ENCODE results near the gene ADAM17.
"Not testable (repeated sequence)": the region's sequence is repeated elsewhere in the genome, so short reads cannot be mapped to it uniquely, and the experiment has no call there.

The ADAM17 gene

DNA sequence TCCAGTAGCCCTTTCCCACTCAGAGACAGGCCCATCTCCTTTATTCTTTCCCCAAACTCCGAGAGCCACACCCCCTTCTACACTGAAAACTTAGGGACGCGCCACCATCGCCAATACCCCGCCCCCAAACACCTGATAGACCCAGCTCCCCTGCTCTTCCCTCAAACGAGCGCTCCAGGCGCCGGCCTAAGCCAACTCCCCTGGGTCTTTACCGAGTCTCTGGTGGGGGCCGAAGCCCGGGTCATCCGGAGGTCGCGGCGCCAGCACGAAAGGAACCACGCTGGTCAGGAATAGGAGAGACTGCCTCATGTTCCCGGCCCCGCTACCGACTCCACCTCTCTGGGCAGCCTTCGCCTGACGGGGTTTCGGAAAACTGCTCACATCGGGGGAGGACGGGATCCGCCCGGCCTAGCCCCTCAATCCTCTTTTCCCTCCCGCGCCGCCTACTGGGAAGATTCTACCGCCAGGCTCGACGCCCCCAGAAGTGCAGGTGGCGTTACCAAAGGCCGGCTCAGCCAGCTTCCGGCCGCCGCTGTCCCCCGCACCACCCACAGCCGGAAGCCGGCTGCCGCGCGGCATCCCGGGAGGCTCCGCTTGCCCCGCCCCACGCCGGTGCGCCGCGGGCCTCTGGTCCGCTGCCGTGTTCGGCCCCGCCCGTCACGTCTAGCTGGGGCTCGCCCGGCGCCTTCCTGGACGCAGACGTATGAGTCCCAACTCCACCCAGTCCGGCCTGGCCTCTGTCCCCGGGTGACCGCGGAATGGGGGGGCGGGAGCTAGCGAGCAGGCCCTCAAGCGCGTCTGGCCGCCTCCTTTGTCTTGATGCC lies at the start of gene ADAM17:
TSS of gene ADAM17 (minus strand) at position 534 of the 824 bp plus-strand sequence. CDS start at position 309, 225 bp downstream.
- peak; percentile 97 for DNase-seq
- in situ Hi-C loops (cut with HindIII; ENCODE audit: low pct_ligation_motif_present, low pct_unique_long_range_greater_than_20kb, low sequenced_read_pairs), result no loop called here

DNA sequence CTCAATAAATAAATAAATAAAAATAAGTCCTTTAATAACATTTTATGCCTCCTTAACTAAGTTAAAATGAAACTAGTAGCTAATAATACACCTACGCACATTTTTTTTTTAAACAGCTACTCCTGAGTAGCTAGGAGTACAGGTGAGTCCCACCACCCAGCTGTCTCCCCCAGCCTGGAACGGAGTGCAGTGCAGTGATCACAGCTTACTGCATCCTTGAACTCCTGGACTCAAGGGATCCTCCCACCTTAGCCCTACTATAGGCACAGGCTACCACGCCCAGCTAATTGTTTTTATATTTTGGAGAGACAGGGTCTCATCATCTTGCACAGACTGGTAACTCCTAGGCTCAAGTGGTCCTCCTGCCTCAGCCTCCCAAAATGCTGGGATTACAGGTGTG lies 46.8 kb upstream of the ADAM17 start:
- DNase-seq, result no peak
- in situ Hi-C loops (cut with HindIII; ENCODE audit: low pct_ligation_motif_present, low pct_unique_long_range_greater_than_20kb, low sequenced_read_pairs), result no loop called here

DNA sequence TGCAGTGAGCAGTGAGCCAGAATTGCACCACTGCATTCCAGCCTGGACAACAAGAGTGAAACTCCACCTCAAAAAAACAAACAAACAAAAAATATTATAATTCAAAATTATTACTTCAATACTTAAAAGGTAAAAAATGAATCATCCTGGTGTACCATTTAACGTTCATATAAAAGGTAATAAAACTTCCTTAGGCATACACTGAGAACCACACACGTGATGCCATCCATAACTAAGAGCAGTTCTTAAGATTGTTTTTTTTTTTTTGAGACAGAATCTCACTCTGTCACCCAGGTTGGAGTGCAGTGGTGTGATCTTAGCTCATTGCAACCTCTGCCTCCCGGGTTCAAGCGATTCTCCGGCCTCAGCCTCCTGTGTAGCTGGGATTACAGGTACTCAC lies 45.8 kb upstream of the ADAM17 start:
- in situ Hi-C loops (cut with HindIII; ENCODE audit: low pct_ligation_motif_present, low pct_unique_long_range_greater_than_20kb, low sequenced_read_pairs), result no loop called here
- no peak for DNase-seq

DNA sequence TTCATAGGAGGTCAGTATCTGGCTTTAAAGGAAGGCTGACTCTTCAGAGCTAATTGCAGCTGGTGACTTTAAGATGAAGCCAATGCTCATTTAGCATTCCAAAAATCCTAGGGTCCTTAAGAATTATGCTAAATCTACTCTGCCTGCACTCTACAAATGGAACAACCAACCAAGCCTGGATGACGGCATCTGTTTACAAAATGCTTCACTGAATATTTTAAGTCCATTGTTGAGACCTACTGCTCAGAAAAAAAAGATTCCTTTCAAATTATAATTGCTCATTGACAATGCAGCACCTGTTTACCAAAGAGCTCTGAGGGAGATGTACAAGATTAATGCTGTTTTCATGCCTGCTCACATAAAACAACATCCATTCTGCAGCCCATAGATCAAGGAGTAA lies 43.8 kb upstream of the ADAM17 start:
- in situ Hi-C loops (cut with HindIII; ENCODE audit: low pct_ligation_motif_present, low pct_unique_long_range_greater_than_20kb, low sequenced_read_pairs), result no loop called here

DNA sequence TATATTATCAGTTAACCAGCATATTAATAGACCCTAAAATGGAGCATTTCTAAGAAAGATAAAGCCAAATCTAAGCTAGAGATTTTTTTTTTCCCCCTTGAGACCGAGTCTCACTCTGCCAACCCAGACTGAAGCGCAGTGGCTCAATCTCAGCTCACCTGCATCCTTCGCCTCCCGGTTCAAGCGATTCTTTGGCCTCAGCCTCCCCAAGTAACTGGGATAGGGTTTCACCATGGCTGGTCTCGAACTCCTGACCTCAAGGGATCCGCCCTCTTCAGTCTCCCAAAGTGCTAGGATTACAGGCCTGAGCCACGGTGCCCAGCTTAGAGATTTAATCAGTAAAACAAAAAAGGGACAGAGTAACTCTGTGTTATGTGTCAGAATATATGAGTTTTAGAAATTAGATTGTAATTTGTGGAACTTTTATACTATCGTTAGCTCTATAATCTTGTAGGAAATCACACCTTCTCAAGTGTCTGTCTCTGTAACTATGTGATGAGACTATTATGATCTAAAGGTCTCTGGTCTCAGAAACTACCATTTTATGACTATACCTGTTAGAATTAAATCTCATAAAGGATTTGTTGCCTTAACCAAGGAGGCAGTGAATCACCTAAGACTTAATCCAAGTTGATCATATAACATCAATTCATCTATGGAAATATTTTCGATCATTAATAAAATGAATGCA lies 41.1 kb upstream of the ADAM17 start:
- in situ Hi-C loops (cut with HindIII; ENCODE audit: low pct_ligation_motif_present, low pct_unique_long_range_greater_than_20kb, low sequenced_read_pairs), result no loop called here
- no peak for DNase-seq

More for the DNA sequence above, 43.8 kb upstream of the ADAM17 start:
- DNase-seq, result no peak

DNA sequence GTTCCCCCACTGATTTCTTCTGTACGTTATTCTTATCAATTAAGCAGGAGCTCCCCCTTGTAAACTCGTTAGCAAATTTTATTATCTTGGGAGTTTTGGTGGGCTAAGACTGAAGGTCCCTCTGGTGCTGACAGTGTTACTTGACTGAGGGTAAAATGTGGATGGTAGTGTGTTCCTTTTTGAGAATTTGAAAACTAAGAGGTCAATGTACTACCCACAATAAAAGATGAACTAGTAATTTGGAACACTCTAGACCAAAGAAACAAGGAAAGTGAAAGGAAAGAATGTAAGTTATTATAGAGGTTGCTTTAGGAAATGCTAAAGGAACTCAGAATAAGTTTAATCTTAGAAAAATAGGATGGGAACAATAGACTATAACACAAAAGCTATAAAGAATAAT lies 40.1 kb upstream of the ADAM17 start:
- DNase-seq, result no peak
- in situ Hi-C loops (cut with HindIII; ENCODE audit: low pct_ligation_motif_present, low pct_unique_long_range_greater_than_20kb, low sequenced_read_pairs), result no loop called here

DNA sequence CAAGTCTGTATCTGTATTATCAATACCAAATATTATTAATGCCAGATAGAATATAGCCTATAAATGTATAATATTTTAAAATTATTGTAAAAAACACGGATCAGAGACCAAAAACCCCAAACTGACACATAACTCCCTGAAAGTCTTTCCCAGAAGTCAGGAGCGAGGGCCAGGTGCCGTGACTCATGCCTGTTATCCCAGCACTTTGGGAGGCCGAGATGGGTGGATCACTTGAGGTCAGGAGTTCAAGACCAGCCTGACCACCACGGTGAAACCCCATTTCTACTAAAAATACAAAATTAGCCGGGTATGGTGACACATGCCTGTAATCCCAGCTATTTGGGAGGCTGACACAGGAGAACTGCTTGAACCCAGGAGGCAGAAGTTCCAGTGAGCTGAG lies 39.6 kb upstream of the ADAM17 start:
- in situ Hi-C loops (cut with HindIII; ENCODE audit: low pct_ligation_motif_present, low pct_unique_long_range_greater_than_20kb, low sequenced_read_pairs), result not testable (repeated sequence)
- peak; percentile 49 for DNase-seq

DNA sequence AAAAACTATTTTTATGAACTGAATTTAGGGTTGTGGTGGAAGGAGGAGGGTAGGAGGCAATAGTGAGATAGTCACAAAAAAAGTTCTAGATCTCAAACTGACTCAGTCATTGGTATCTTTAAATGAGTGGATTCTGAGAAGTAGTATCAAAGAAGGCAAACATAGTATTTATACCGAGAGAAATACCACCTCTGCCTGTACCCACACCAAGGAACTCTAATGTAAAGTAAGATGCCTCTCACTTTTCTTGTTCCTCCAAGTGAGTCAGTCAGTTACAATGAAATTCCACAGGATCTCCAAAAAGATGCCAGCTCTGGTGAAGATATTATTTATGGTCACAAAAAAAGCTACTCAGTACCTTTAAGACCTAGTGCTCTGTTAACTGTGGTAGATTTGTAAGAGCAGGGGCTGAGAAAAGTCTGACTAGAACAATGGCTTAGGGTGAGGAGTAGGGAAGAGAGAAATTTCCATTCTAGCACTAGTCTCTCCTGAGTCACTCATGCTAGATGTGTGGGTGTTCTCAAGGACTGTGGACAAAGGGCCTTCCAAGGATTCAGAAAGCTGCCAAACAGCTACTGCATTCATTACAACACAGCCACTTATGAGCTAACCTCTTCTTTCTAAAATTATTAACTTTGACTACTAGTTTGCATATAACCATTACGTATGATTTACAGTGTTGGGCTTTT lies 38.9 kb upstream of the ADAM17 start:
- peak; percentile 82 for DNase-seq
- in situ Hi-C loops (cut with HindIII; ENCODE audit: low pct_ligation_motif_present, low pct_unique_long_range_greater_than_20kb, low sequenced_read_pairs), result no loop called here

DNA sequence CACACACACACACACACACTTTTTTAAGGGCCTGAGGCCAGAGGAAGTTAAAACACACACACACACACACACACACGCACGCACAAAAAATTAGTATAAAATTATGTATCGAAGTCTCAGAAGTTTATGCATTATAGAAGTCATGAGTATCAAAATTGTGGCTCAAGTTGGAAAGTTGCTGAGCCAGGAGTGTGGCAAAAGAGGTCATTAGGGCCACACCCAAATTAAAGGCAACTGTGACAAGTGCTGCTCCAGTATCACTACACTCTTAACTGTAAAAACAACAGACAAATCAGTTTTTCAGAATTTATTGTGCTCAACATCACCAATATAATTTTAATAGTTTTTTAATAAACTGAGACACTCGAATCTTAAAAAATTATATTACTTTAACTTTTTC lies 38.3 kb upstream of the ADAM17 start:
- DNase-seq, result no peak
- in situ Hi-C loops (cut with HindIII; ENCODE audit: low pct_ligation_motif_present, low pct_unique_long_range_greater_than_20kb, low sequenced_read_pairs), result no loop called here

DNA sequence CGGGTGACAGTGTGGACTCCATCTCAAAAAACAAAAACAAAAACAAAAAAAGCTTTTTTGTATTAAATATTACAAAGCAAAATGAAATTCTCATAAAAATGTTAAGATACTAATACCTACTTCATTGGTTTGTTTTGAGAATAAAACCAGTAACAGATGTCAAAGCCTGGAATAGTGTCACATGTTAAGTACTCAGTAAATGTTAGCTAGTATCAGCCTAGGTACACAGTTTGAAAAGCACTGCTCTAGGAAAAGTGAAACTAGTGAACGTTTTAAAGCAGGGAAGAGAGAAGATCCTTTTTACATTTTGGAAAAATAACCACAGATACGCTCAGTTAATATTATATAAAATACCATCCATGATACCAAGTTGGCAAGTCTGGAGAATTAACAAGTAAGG lies 37.1 kb upstream of the ADAM17 start:
- in situ Hi-C loops (cut with HindIII; ENCODE audit: low pct_ligation_motif_present, low pct_unique_long_range_greater_than_20kb, low sequenced_read_pairs), result no loop called here

DNA sequence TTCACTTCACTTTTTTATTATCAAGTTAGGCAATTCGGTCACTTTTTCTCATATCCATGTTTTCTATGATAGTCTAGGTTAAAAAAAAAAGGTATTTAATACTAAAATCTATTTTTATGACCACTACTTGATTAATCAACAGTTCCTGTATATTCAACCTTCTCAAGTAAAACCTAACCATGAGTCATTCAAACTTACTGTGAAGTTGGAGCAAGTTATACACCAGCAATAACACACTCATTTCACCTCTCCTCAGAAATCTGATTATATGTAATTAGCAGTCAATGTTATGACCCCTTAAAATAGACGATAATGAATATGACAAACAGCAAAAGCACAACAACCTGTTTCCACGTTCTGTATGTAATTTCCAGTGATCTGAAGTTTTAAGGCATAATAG lies 35.0 kb upstream of the ADAM17 start:
- in situ Hi-C loops (cut with HindIII; ENCODE audit: low pct_ligation_motif_present, low pct_unique_long_range_greater_than_20kb, low sequenced_read_pairs), result no loop called here
- no peak for DNase-seq

More for the DNA sequence above, 37.1 kb upstream of the ADAM17 start:
- no peak for DNase-seq

DNA sequence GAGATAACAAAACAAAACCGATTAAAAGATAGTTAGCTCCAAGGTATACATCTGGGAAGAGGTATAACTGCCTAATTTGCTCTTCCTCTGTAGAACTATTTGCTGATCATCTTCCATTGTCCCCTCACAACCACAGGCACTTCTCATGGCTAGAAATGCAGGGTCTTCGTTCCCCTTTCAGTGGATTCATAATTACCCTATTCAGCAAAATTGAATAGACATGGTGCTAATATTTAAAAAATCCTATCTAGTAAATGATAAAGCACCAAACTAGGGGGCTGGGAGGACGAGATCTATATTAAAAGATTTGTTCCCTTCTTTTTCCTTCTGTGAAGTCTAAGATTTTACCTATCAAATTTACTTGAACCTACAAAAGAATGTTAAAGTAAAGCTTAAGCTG lies 30.8 kb upstream of the ADAM17 start:
- in situ Hi-C loops (cut with HindIII; ENCODE audit: low pct_ligation_motif_present, low pct_unique_long_range_greater_than_20kb, low sequenced_read_pairs), result no loop called here
- no peak for DNase-seq

DNA sequence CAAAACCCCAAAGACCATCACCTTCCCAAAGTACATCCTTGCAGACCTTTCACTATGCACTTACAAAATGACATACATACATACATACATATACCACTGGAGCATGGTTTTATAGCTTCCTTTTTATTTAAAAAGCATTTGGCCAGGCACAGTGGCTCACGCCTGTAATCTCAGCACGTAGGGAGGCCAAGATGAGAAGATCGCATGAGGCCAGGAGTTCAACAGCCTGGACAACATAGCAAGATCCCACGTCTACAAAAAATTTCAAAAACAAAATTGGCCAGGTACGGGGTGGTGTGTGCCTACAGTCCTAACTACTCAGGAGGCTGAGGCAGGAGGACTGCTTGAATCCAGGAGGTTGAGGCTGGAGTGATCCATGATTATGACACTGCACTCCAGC lies 29.9 kb upstream of the ADAM17 start:
- no peak for DNase-seq
- in situ Hi-C loops (cut with HindIII; ENCODE audit: low pct_ligation_motif_present, low pct_unique_long_range_greater_than_20kb, low sequenced_read_pairs), result no loop called here

DNA sequence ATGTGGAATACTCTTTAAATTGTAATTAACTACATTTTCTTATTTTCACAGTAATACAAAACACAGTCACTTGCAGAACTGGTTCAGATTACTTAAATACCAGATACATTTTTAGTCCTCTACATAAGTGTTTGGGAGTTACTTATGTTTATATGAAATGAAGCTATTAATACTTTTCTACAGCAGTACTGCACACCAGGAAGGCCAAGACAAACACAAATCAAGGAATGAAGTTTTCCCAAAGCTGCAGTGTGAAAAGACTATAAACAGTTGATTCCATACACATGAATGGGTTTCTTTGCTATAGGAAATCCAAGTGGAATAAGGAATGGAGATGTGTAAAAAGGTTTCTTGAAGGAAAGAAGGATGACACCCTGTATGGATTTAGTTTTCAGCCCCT lies 29.3 kb upstream of the ADAM17 start:
- DNase-seq; in situ Hi-C loops (cut with HindIII; ENCODE audit: low pct_ligation_motif_present, low pct_unique_long_range_greater_than_20kb, low sequenced_read_pairs): not testable (repeated sequence)

DNA sequence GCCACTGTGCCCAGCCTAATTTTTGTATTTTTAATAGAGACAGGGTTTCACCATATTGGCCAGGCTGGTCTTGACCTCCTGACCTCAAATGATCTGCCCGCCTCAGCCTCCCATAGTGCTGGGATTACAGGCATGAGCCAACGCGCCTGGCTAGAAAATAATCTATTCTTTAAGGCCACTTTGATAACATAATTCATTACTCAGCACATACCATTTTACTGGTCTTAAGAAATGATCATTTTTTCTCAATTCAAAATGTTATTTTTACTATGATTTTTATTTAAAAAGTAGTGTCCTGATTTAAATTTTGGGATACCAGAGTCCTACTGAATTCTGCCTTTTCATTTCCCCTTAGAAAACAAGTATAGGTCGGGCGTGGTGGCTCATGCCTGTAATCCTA lies 27.0 kb upstream of the ADAM17 start:
- in situ Hi-C loops (cut with HindIII; ENCODE audit: low pct_ligation_motif_present, low pct_unique_long_range_greater_than_20kb, low sequenced_read_pairs), result no loop called here
- DNase-seq, result no peak

DNA sequence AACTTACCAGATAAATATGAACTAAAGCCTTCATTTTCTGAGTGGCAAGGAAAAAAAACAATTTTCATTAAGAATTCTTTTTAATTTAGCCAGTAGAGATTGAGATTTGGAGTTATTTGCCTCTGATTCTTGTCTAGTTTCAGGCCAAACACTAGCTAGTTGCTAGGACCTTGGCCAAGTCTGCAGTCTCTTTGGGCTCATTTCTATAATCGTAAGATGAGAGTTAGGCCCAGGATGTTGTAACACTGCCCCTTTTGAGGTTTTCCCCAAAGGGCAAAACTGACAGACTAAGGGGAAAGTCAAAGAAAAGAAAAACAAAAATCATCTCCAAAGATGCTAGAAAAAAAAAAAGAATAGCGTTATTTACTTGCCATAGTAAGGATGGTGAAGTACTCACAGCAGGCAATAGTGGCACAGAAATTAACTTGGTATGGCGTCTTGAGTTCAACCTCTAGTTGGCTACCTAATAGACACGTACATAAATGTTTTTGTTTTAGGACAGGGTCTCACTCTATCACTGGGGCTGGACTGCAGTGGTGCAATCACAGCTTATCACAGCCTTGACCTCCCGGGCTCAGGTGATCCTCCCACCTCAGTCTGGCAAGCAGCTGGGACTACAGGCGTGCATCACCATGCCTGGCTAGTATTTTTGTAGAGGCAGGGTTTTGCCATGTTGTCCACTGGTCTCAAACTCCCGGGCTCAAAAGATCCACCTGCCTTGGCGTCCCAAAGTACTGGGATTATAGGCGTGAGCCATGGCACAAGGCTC lies 23.0 kb upstream of the ADAM17 start:
- in situ Hi-C loops (cut with HindIII; ENCODE audit: low pct_ligation_motif_present, low pct_unique_long_range_greater_than_20kb, low sequenced_read_pairs), result no loop called here
- DNase-seq, result no peak

DNA sequence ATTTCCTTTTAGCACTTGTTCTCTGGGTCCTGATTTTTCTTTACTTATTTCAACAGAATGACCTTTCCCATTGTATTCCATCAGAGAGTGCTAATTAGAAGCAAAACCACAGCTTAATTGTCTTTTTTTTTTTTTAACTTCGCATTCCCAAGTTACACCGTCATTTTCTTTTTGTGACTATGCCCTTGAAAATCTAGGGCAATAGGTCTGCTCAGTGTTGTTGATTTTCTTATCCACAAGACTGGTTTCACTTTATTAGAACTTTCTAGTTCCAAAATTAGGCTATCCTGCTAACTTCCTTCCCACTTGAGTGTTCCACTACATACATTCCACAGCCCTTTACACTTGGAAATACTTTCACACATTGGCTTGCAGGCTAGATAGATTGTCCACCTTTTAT lies 18.7 kb upstream of the ADAM17 start:
- DNase-seq, result no peak
- in situ Hi-C loops (cut with HindIII; ENCODE audit: low pct_ligation_motif_present, low pct_unique_long_range_greater_than_20kb, low sequenced_read_pairs), result no loop called here

DNA sequence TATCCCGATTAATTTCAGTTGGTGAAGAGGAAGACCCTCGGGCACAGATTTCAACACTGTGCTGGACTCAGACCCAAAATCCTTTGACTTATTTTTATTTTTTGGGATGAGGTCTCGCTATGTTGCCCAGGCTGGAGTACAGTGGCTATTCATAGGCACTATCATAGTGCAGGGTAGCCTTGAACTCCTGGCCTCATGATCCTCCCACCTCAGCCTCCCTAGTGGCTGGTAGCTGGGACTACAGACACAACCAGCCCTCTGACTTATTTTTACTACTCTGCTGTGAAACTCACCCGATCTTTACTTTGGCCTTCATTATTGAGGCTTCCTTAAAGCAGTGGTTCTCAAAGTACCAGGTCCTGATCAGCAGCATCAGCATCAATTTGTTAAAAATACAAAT lies 18.2 kb upstream of the ADAM17 start:
- in situ Hi-C loops (cut with HindIII; ENCODE audit: low pct_ligation_motif_present, low pct_unique_long_range_greater_than_20kb, low sequenced_read_pairs), result no loop called here
- DNase-seq, result no peak
